Esophagus (tissue), 2 donors: ENCODE measurements around the gene RAP1GAP. TPM values are rescaled to one million over a fixed set of nuclear protein-coding genes. Genes with fewer than 3 reads are reported as not detected.

ENCODE experiments used
- H3K27ac ChIP-seq, 2 donors: one replicate each; pipeline ENCODE4 v1.5.1; 2013; ENCODE audit warnings: low read depth in 2 of 2, mild to moderate bottlenecking in 2 of 2, inconsistent platforms in 1 of 2, low read length in 1 of 2, moderate library complexity in 1 of 2
- H3K27me3 ChIP-seq, 2 donors: one replicate each; pipeline ENCODE4 v1.6.1; 2013; ENCODE audit warnings: low read length in 2 of 2, control low read depth in 1 of 2, mild to moderate bottlenecking in 1 of 2; ENCODE audit not compliant: insufficient read depth in 2 of 2, control insufficient read depth in 1 of 2
- H3K36me3 ChIP-seq, 2 donors: one replicate each; pipeline ENCODE4 v1.6.1; 2013; ENCODE audit warnings: low read length in 1 of 2; ENCODE audit not compliant: control insufficient read depth in 2 of 2, insufficient read depth in 2 of 2
- H3K4me1 ChIP-seq, 2 donors: one replicate each; pipeline ENCODE4 v1.6.1; 2013; ENCODE audit warnings: low read length in 1 of 2; ENCODE audit not compliant: control insufficient read depth in 2 of 2, insufficient read depth in 2 of 2
- H3K4me3 ChIP-seq, 2 donors: one replicate each; pipeline ENCODE4 v1.5.1; 2013; ENCODE audit warnings: low read length in 2 of 2, mild to moderate bottlenecking in 2 of 2, low read depth in 1 of 2, moderate library complexity in 1 of 2
- H3K9me3 ChIP-seq, 2 donors: one replicate each; pipeline ENCODE4 v1.6.1; 2013; ENCODE audit warnings: mild to moderate bottlenecking in 2 of 2, low read depth in 1 of 2, low read length in 1 of 2, moderate library complexity in 1 of 2; ENCODE audit not compliant: control insufficient read depth in 2 of 2, insufficient read depth in 1 of 2
- WGBS, 2 donors: extraction: QIAGEN DNeasy Blood & Tissue Kit; methylation state at CpG; one replicate each; pipeline ENCODE4 v1.1.7; 2013; 5-methylcytosine and 5-hydroxymethylcytosine counted together
- polyA plus RNA-seq, 2 donors: library from polyadenylated mRNA; stranded (reverse); fragments of 200-250 nt; gene quantifications; one replicate each; pipeline ENCODE4 v1.2.3, GENCODE V29; 2013
- donor health status: healthy with polysubstance abuse.
- donor health status: Bipolar disorder and iron deficiency.

The RAP1GAP gene
- polyA plus RNA-seq, 2 donors = 3.5 to 12.2 TPM

GRCh38 chr1:21701401-21701800 is 32.2 kb upstream of the RAP1GAP start:
- H3K27ac ChIP-seq = no peak overlapping the region
- no peaks in the 10 kb centered on the region for H3K9me3 ChIP-seq
- peaks cover 9 to 13% of the 10 kb centered on the region in 2 donors for H3K36me3 ChIP-seq
- no peak overlapping the region for H3K4me3 ChIP-seq
- WGBS, 2 donors = 93 to 94% methylated on average over 6 of the region's 6 CpGs
- no peaks in the 10 kb centered on the region for H3K4me1 ChIP-seq
- no peaks in the 10 kb centered on the region for H3K27me3 ChIP-seq

- Histone ChIP-seq H3K9me3 (no peaks in the 10 kb centered on the region), H3K4me1 (no peaks in the 10 kb centered on the region), H3K27ac (no peak overlapping the region), H3K4me3 (no peak overlapping the region), H3K27me3 (no peaks in the 10 kb centered on the region), H3K36me3 (peaks cover 6 to 10% of the 10 kb centered on the region in 2 donors)
- WGBS, 2 donors = 81 to 85% methylated on average over 4 of the region's 4 CpGs
Measured at GRCh38 chr1:21700094-21700493, 30.9 kb upstream of the RAP1GAP start.

GRCh38 chr1:21696931-21697330 is 27.8 kb upstream of the RAP1GAP start:
- 83 to 85% methylated on average over 6 of the region's 6 CpGs for WGBS, 2 donors
- Histone ChIP-seq H3K9me3 (no peaks in the 10 kb centered on the region), H3K4me1 (no peaks in the 10 kb centered on the region), H3K27ac (no peak overlapping the region), H3K27me3 (no peaks in the 10 kb centered on the region), H3K4me3 (no peak overlapping the region), H3K36me3 (peaks cover 10 to 15% of the 10 kb centered on the region in 2 donors)

- Histone ChIP-seq H3K4me1 (no peaks in the 10 kb centered on the region), H3K27ac (no peak overlapping the region), H3K9me3 (no peaks in the 10 kb centered on the region), H3K27me3 (no peaks in the 10 kb centered on the region), H3K4me3 (no peak overlapping the region), H3K36me3 (peaks cover 10% of the 10 kb centered on the region in 2 donors)
Measured at GRCh38 chr1:21693732-21694131, 24.6 kb upstream of the RAP1GAP start.

- Histone ChIP-seq H3K36me3 (peaks cover 14 to 16% of the 10 kb centered on the region in 2 donors), H3K4me1 (no peaks in the 10 kb centered on the region), H3K9me3 (no peaks in the 10 kb centered on the region)
Measured at GRCh38 chr1:21691739-21692138, 22.6 kb upstream of the RAP1GAP start.

GRCh38 chr1:21689661-21690372 is 20.7 kb upstream of the RAP1GAP start:
- no peak overlapping the region for H3K27ac ChIP-seq
- peaks cover 18 to 19% of the 10 kb centered on the region in 2 donors for H3K36me3 ChIP-seq
- H3K4me1 ChIP-seq = no peaks in the 10 kb centered on the region
- H3K9me3 ChIP-seq = no peaks in the 10 kb centered on the region
- H3K4me3 ChIP-seq = no peak overlapping the region
- no peaks in the 10 kb centered on the region for H3K27me3 ChIP-seq
- WGBS, 2 donors = 90 to 92% methylated on average over 6 of the region's 6 CpGs

More at GRCh38 chr1:21691739-21692138, 22.6 kb upstream of the RAP1GAP start:
- Histone ChIP-seq H3K4me3 (no peak overlapping the region), H3K27me3 (no peaks in the 10 kb centered on the region), H3K27ac (no peak overlapping the region)
- WGBS, 2 donors = 54 to 65% methylated on average over 3 of the region's 3 CpGs

GRCh38 chr1:21687081-21687529 is 17.9 kb upstream of the RAP1GAP start:
- H3K27me3 ChIP-seq = no peaks in the 10 kb centered on the region
- H3K36me3 ChIP-seq = peaks cover 13 to 15% of the 10 kb centered on the region in 2 donors
- WGBS, 2 donors = 94 to 96% methylated on average over 2 of the region's 2 CpGs
- no peaks in the 10 kb centered on the region for H3K9me3 ChIP-seq
- H3K4me1 ChIP-seq = no peaks in the 10 kb centered on the region
- H3K27ac ChIP-seq = no peak overlapping the region
- no peak overlapping the region for H3K4me3 ChIP-seq

- no peak overlapping the region for H3K4me3 ChIP-seq
- peaks cover 11 to 13% of the 10 kb centered on the region in 2 donors for H3K36me3 ChIP-seq
- H3K27me3 ChIP-seq = no peaks in the 10 kb centered on the region
- no peaks in the 10 kb centered on the region for H3K9me3 ChIP-seq
- no peaks in the 10 kb centered on the region for H3K4me1 ChIP-seq
- no peak overlapping the region for H3K27ac ChIP-seq
- WGBS, 2 donors = 97 to 99% methylated on average over 4 of the region's 4 CpGs
Measured at GRCh38 chr1:21685946-21686678, 17.0 kb upstream of the RAP1GAP start.

- H3K9me3 ChIP-seq = no peaks in the 10 kb centered on the region
- WGBS, 2 donors = 88 to 89% methylated on average over 9 of the region's 9 CpGs
- H3K27ac ChIP-seq = no peak overlapping the region
- no peaks in the 10 kb centered on the region for H3K27me3 ChIP-seq
- H3K4me1 ChIP-seq = peaks cover 0 to 3% of the 10 kb centered on the region in 2 donors
- no peak overlapping the region for H3K4me3 ChIP-seq
- H3K36me3 ChIP-seq = peaks cover 2 to 6% of the 10 kb centered on the region in 2 donors
Measured at GRCh38 chr1:21681426-21681825, 12.3 kb upstream of the RAP1GAP start.
